Measurements from ENCODE around the gene ROBO1. TPM values are rescaled to one million over a fixed set of nuclear protein-coding genes. Genes with fewer than 3 reads are reported as not detected.

ROBO1 gene
- polyA plus RNA-seq, 4 donors: 80.6 to 111 (median 101) TPM

GRCh38 chr3:78951342-78951945, 816.4 kb downstream of the ROBO1 start:
- peak in 1 of 4 donors; percentile 31 for DNase-seq (ENCODE audit: low read depth in 4 of 4, low spot score in 3 of 4)

- DNase-seq (ENCODE audit: low read depth in 4 of 4, low spot score in 3 of 4): no peak
Measured at GRCh38 chr3:78941587-78941986, 826.2 kb downstream of the ROBO1 start.

GRCh38 chr3:78940626-78941025, 827.2 kb downstream of the ROBO1 start:
- DNase-seq (ENCODE audit: low read depth in 4 of 4, low spot score in 3 of 4): no peak

GRCh38 chr3:78940128-78940527, 827.7 kb downstream of the ROBO1 start:
- no peak for DNase-seq (ENCODE audit: low read depth in 4 of 4, low spot score in 3 of 4)

GRCh38 chr3:78937475-78937874, 830.3 kb downstream of the ROBO1 start:
- DNase-seq (ENCODE audit: low read depth in 4 of 4, low spot score in 3 of 4): peak in 1 of 4 donors; percentile 20

GRCh38 chr3:78927759-78928158, 840.0 kb downstream of the ROBO1 start:
- DNase-seq (ENCODE audit: low read depth in 4 of 4, low spot score in 3 of 4): no peak

- no peak for DNase-seq (ENCODE audit: low read depth in 4 of 4, low spot score in 3 of 4)
Measured at GRCh38 chr3:78926523-78926922, 841.3 kb downstream of the ROBO1 start.

- DNase-seq (ENCODE audit: low read depth in 4 of 4, low spot score in 3 of 4): no peak
Measured at GRCh38 chr3:78924711-78925110, 843.1 kb downstream of the ROBO1 start.

- no peak for DNase-seq (ENCODE audit: low read depth in 4 of 4, low spot score in 3 of 4)
Measured at GRCh38 chr3:78919021-78919755, 848.6 kb downstream of the ROBO1 start.

GRCh38 chr3:78918361-78919020, 849.3 kb downstream of the ROBO1 start:
- no peak for DNase-seq (ENCODE audit: low read depth in 4 of 4, low spot score in 3 of 4)

GRCh38 chr3:78917536-78917935, 850.3 kb downstream of the ROBO1 start:
- DNase-seq (ENCODE audit: low read depth in 4 of 4, low spot score in 3 of 4): peak in 1 of 4 donors; percentile 20

GRCh38 chr3:78913711-78914110, 854.1 kb downstream of the ROBO1 start:
- no peak for DNase-seq (ENCODE audit: low read depth in 4 of 4, low spot score in 3 of 4)

GRCh38 chr3:78912687-78913086, 855.1 kb downstream of the ROBO1 start:
- DNase-seq (ENCODE audit: low read depth in 4 of 4, low spot score in 3 of 4): no peak

GRCh38 chr3:78912259-78912658, 855.5 kb downstream of the ROBO1 start:
- no peak for DNase-seq (ENCODE audit: low read depth in 4 of 4, low spot score in 3 of 4)

- no peak for DNase-seq (ENCODE audit: low read depth in 4 of 4, low spot score in 3 of 4)
Measured at GRCh38 chr3:78911394-78911793, 856.4 kb downstream of the ROBO1 start.

GRCh38 chr3:78908236-78908635, 859.6 kb downstream of the ROBO1 start:
- DNase-seq (ENCODE audit: low read depth in 4 of 4, low spot score in 3 of 4): no peak

GRCh38 chr3:78907367-78907766, 860.4 kb downstream of the ROBO1 start:
- no peak for DNase-seq (ENCODE audit: low read depth in 4 of 4, low spot score in 3 of 4)

GRCh38 chr3:78906930-78907329, 860.9 kb downstream of the ROBO1 start:
- DNase-seq (ENCODE audit: low read depth in 4 of 4, low spot score in 3 of 4): no peak

GRCh38 chr3:78906245-78906644, 861.6 kb downstream of the ROBO1 start:
- no peak for DNase-seq (ENCODE audit: low read depth in 4 of 4, low spot score in 3 of 4)

- no peak for DNase-seq (ENCODE audit: low read depth in 4 of 4, low spot score in 3 of 4)
Measured at GRCh38 chr3:78905700-78906099, 862.1 kb downstream of the ROBO1 start.

GRCh38 chr3:78901544-78901943, 866.3 kb downstream of the ROBO1 start:
- no peak for DNase-seq (ENCODE audit: low read depth in 4 of 4, low spot score in 3 of 4)

GRCh38 chr3:78900880-78901279, 866.9 kb downstream of the ROBO1 start:
- DNase-seq (ENCODE audit: low read depth in 4 of 4, low spot score in 3 of 4): no peak

Data from right renal pelvis (tissue), 4 donors.